NCI-H524 treated with DMSO at 0.1 percent for 48 hours (cell line): ENCODE results near the gene USP6NL.

Experiments used
- DNase-seq: peaks from one replicate; lab custom pipeline; 2025; lab: John Stamatoyannopoulos, UW

USP6NL gene

DNA sequence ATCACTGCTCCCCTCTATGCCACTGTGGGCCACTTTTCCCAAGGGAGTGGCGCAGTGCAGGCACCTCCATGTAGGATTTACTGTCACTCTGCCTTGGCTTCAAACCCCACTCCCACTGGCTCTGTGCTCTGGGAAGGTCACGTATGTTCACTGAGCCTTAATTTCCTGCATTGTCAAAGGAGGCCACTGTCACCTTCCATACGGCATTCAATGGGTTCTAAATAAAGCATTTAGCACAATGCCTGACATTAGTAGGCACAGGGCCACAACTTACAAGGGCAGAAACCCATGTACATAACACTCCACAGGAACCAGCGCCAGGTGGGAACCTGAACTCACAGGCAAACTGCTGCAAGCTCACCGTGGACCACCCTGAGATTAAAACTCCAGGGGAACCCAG, 196.4 kb downstream of the USP6NL start:
- no peak for DNase-seq

DNA sequence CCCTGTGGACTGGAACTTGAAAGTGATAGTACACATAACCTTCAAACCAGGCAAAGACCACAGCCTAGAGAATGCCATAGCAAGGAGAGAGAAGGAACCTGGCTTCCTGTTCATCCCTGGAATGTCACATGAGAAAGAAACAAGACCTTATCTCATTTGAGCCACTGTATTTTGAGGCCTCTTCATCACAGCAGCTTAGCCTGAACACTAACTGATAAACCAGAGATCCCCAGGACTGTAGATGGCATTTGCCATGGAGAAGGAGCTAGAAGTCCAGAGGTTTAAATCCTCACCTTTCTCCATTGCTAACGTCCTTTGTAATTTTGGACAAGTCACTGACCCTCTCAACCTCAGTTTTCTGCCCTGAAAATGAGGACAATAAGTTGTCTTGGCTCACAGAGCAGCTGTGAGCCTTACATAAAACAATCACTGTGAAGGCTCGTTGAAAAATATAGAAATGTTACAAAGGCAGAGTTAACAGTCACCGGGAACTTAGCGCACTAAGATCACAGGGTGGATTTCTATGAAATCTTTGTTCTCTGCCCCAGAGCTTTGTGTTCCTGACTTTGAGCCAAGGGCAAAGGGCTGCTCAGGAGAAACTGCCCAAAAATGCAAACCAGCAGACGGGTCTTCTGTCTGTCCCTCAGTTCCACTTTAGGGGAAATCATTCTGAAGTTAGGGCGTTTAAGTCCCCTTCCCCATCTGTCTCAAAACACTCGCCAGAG, 197.0 kb downstream of the USP6NL start:
- DNase-seq: no peak

DNA sequence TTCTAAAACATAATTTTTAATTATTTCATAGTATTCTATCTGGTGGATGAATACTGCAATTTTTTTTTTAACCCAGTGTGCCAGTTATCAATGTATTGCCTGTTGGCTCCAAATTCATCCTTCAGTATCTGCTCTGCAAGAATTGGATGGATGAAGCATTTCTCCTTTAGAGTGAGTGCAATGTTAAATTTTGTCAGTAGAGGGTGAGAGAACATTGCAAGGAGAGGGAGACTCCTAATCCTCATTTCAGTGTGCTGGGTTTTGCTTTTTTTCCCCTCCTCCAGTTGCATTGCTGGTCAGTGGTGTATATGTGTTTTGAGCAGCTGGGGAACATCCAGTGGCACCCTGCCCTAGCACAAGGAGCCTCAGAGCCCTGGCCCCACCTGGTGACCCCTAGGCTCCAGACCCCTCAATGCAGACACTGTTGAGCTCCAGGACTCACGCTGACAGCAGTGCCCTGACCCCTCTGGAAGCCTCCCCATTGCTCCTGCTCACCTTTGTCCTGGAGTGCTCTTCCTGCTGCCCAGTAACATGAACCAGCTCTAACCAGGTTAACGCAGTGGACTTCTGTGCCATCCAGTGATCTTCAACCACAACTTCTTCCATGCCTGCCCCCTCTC, 199.4 kb downstream of the USP6NL start:
- no peak for DNase-seq

DNA sequence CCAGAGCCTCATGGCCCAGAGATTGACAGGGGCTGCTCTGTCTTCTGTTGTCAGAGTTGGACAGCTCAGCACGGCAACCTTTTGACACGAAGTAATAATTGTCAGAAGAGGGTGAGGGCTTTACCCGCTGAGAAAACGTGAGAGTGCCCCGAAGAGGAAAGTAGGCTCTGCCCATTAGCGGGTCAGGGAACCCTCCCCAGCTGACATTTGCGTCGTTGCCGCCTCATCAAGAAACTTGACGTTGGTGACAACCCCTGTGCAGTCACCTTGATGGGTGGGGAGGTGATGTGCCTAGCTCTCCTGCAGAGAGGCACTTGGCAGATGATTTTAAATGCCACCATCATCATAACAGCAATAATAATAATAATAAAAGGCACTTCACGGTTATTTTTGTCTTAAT, 202.1 kb downstream of the USP6NL start:
- DNase-seq: no peak

GRCh38 chr10:11407939-11408338, 203.5 kb downstream of the USP6NL start:
- DNase-seq: no peak

- no peak for DNase-seq
Measured at GRCh38 chr10:11406746-11407145, 204.7 kb downstream of the USP6NL start.

- no peak for DNase-seq
Measured at GRCh38 chr10:11404901-11405300, 206.5 kb downstream of the USP6NL start.
